ENCODE data around the gene KRTAP13-1.

The KRTAP13-1 gene, protein sequence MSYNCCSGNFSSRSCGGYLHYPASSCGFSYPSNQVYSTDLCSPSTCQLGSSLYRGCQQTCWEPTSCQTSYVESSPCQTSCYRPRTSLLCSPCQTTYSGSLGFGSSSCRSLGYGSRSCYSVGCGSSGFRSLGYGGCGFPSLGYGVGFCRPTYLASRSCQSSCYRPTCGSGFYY

GRCh38 chr21:30395731-30396130 is at the start of gene KRTAP13-1:
Gene KRTAP13-1 (plus strand): TSS chr21:30396031. CDS start chr21:30396087, 56 bp downstream.
- no peak for DNase-seq

DNA sequence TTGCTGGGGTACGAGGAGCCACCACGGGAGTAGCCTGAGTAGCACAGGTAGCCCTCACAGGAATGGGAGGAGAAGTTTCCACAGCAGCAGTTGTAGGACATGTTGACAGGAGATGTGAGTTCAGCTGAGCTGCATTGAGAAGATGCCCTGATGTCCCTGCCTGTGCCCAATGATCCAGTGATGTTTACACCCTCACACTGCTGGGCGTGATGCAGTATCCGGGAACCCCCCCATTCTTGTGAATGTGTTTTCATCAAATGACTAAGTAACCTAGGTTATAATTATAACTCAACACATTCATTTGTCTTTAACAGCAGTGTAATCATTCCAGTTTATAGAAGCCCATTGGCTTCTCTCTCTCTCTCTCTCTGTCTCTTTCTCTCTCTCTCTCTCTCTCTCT is 47.3 kb upstream of the KRTAP13-1 start, which contains the start of gene KRTAP23-1:
TSS of gene KRTAP23-1 (minus strand) at position 101 of the 400 bp plus-strand sequence. CDS start at position 101, 0 bp downstream.
- DNase-seq, result no peak

DNA sequence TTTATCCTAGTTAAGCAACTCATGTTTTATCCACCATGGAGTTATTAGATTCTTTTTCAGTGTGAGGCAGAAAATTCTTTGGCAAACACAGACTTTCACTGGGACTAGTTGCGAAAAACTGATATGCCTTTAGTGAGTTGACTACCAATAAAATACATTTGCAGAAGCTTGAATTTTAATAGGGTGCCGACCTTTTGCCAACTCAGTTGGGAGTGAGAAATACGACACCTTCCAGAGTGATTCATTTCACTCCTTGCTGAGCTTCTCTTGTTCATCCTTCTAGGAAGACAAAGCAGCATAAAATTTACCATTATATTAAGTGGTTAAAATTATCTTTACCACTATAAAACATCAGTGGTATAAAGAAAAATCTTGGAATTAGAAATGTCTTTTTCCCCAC is 46.3 kb upstream of the KRTAP13-1 start:
- no peak for DNase-seq

- DNase-seq, result no peak
Observed at GRCh38 chr21:30351534-30351933, 44.3 kb upstream of the KRTAP13-1 start.

- DNase-seq, result no peak
Observed at GRCh38 chr21:30354308-30355005, 41.4 kb upstream of the KRTAP13-1 start.

- DNase-seq, result no peak
Observed at GRCh38 chr21:30355906-30356305, 39.9 kb upstream of the KRTAP13-1 start.

DNA sequence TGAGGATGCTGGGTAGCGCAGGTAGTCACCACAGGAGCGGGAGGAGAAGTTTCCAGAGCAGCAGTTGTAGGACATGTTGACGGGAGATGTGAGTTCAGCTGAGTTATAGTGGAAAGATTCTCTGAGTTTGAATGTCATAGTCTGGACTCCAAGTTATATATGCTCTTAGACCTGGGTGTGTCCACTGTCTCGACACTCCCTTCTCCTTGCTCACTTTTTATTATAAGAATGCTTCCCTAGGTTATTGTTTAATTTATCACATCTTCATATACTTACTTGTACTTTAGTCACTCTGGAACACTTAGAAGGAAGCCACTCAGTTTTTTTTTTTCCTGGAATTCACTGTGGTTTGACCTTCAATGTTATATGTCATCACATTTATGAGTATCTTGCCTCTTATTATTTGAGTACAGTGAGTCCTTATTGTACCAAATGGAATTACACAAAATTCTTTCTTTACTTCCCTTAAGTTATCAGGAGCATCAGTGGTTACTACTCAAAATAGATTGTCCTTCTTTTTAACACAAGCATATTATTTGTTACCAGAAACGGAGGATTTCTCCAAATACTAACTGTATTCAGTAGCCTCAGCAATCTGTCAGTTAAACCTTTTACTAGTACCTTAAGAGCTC is 23.6 kb upstream of the KRTAP13-1 start, which contains the start of gene KRTAP13-2:
TSS of gene KRTAP13-2 (minus strand) at position 133 of the 632 bp plus-strand sequence. CDS start at position 75, 58 bp downstream.
- DNase-seq, result no peak

GRCh38 chr21:30382201-30382600 is 13.6 kb upstream of the KRTAP13-1 start:
- no peak for DNase-seq

- DNase-seq, result no peak
Observed at GRCh38 chr21:30391492-30392025, 4.3 kb upstream of the KRTAP13-1 start.

- peak; percentile 67 for DNase-seq
Observed at GRCh38 chr21:30408782-30409494, 13.1 kb downstream of the KRTAP13-1 start.

- DNase-seq, result no peak
Observed at GRCh38 chr21:30415993-30416392, 20.2 kb downstream of the KRTAP13-1 start.

- DNase-seq, result no peak
Observed at GRCh38 chr21:30425826-30426225, 30.0 kb downstream of the KRTAP13-1 start, which contains the start of gene KRTAP13-3. Gene KRTAP13-3 (minus strand): TSS chr21:30425926. CDS start chr21:30425912, 14 bp downstream.

DNA sequence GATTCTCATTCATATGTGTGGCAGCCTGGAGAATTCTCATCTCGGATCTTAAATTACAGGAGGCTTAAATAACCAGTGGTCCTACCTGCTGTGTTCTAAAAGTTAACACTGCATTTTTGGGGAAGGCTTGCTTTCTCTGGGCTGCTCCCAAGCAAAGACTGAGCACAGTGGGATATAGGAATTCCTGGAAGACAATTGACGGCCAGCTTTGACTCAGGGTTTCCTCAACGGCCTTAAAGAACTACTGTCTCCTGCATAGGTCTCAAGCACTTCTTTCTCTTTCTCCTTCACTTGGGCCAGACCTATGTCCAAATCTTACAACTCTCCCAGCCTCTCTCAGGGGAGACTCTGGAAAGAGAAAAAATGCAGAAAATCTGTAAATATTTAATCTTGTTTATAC is 30.9 kb downstream of the KRTAP13-1 start:
- no peak for DNase-seq

DNA sequence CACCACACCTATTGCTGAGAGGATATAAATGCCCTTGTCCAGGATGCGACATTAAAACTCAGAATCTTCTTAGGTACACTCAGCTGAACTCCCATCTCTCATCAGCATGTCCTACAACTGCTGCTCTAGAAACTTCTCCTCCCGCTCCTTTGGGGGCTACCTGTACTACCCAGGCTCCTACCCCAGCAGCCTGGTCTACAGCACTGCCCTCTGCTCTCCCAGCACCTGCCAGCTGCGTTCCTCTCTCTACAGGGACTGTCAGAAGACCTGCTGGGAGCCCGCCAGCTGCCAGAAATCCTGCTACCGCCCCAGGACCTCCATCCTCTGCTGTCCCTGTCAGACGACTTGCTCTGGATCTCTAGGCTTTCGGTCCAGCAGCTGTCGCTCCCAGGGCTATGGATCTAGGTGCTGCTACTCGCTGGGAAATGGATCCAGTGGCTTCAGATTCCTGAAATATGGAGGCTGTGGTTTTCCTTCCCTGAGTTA is 34.4 kb downstream of the KRTAP13-1 start, which contains the start of gene KRTAP13-4:
TSS of gene KRTAP13-4 (plus strand) at position 51 of the 486 bp plus-strand sequence. CDS start at position 107, 56 bp downstream.
- no peak for DNase-seq

DNA sequence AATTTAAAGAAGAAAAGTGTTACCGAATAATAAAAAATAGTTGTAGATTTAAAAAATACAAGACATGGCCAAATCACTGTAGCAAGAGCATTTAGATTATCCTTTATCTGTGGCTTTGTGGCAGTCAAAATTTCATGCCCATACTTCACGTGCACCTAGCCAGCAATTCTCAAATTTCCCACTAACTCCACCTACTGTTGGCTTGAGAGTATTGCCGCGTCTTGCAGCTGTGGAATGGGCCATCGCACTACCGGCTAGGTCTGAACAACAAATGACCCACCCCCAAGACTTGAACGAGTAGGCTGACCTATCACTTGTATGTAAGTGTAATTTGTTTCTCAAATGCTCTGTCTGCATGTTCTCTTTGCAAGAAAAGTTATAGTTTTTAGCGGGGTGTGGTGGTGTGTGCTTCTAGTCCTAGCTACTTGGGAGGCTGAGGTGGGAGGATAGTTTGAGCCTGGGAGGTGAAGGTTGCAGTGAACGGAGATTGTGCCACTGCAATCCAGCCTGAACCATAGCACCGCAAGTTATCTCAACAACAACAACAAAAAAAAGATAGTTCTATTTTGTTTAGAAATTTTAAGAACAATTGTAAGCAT is 38.3 kb downstream of the KRTAP13-1 start:
- DNase-seq, result peak; percentile 65

DNA sequence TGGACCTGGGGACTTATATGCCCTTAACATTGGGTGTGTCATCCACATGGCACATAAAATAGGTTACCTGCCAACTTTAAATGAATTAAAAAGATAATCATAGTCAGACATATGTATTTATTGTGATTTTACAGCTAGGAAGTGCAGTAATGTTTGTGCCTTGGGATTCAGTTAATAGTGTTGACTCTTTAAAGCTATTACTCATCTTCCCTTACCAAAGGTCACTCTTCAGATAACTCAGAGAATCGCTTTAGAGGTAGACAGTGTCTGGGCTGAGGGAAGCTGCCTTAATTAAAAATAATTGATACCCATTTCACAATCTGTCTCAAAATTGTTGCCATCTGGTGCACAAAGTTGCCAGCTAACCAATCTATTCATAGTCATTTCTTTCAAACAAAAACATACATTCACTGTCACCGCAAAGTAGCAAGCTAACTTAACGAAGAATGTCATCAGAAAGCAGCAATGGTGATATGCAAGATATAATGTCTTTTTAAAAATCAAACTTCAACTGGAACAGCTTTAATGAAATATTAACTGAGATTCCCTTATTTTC is 41.3 kb downstream of the KRTAP13-1 start:
- DNase-seq, result no peak

DNA sequence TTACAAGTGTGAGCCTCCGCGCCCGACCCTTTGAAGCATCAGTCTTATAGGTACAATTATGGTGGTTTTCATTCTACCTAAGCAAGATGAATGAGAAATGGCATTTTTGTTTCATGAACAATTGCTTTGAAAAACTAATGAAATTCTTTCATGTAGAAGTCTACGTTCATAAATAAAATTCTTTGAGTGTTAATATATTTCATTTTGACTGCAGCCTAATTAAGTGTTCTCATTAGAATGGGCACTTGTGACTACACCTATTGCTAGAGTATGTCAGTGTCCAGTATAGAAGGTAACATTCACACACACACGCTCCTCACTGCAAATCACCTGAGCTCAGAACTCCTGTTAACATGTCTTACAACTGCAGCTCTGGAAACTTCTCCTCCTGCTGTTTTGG is 44.1 kb downstream of the KRTAP13-1 start, which contains the start of gene KRTAP15-1:
TSS of gene KRTAP15-1 (plus strand) at position 301 of the 400 bp plus-strand sequence. CDS start at position 354, 53 bp downstream.
- no peak for DNase-seq

- DNase-seq, result no peak
Observed at GRCh38 chr21:30443226-30443625, 47.4 kb downstream of the KRTAP13-1 start.

- no peak for DNase-seq
Observed at GRCh38 chr21:30444204-30444603, 48.4 kb downstream of the KRTAP13-1 start.
